ENCODE data around the gene MRPS31.

DNA sequence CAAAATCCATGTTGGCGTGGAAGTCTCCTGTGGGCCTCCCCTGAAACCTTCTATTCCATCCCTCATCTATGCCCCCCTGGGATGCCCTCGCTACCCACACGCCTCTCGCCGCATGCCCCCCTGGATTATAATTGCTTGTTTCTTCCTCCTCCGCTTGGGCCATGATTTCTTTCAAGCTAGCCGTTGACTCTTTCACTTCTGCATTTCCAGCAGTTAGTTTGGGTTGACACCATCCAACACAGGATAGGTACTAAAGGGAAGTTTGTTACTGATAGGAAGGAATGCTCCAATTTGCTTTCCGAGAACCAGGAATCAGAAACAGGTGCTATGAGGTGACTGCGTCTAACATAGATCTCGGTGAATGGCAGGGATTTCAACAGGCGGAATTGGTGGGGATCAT is 10.7 kb upstream of the MRPS31 start:
- TF ChIP-seq, protein P1, sequence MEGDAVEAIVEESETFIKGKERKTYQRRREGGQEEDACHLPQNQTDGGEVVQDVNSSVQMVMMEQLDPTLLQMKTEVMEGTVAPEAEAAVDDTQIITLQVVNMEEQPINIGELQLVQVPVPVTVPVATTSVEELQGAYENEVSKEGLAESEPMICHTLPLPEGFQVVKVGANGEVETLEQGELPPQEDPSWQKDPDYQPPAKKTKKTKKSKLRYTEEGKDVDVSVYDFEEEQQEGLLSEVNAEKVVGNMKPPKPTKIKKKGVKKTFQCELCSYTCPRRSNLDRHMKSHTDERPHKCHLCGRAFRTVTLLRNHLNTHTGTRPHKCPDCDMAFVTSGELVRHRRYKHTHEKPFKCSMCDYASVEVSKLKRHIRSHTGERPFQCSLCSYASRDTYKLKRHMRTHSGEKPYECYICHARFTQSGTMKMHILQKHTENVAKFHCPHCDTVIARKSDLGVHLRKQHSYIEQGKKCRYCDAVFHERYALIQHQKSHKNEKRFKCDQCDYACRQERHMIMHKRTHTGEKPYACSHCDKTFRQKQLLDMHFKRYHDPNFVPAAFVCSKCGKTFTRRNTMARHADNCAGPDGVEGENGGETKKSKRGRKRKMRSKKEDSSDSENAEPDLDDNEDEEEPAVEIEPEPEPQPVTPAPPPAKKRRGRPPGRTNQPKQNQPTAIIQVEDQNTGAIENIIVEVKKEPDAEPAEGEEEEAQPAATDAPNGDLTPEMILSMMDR (IDR thresholded peaks at IDR 0.05; ENCODE audit: insufficient read depth, low read depth, low read length), result no peak
- TF ChIP-seq EZH2 (IDR thresholded peaks at IDR 0.05; ENCODE audit: insufficient read depth, low read length), result no peak

All from astrocyte (in vitro differentiated cells and primary cell).